Psoas muscle (tissue), 8 donors: ENCODE results near the gene UBE2E1. TPM values are rescaled to one million over a fixed set of nuclear protein-coding genes. Genes with fewer than 3 reads are reported as not detected.
A peak's percentile ranks its signal among the peaks of the same experiment; 100 is the strongest.

Experiments
- ATAC-seq, 4 donors: fragments of 200-7000 bp; cut with Tn5 transposase; one replicate each; pipeline ENCODE4 v1.9.1; 2020; ENCODE audit warnings: moderate library complexity in 3 of 4, mild to moderate bottlenecking in 2 of 4
- DNase-seq, 2 donors: peaks; one replicate each; pipeline ENCODE4 v3.0.0-alpha.2; 2020
- H3K27ac ChIP-seq: fragments of 200-600 bp; one replicate; pipeline ENCODE4 v1.8.0; 2022
- H3K27me3 ChIP-seq, 3 donors: fragments of 200-600 bp in 1 of 3; one replicate each; pipeline versions ENCODE4 v1.6.1 to v1.8.0; 2013 to 2022; ENCODE audit warnings: low read length in 2 of 3, mild to moderate bottlenecking in 2 of 3, moderate library complexity in 1 of 3; ENCODE audit not compliant: insufficient read depth in 3 of 3
- H3K36me3 ChIP-seq, 2 donors: fragments of 200-600 bp in 1 of 2; one replicate each; pipeline versions ENCODE4 v1.6.1 to v1.8.0; 2013 to 2022; ENCODE audit warnings: low read depth in 1 of 2, mild to moderate bottlenecking in 1 of 2, moderate library complexity in 1 of 2; ENCODE audit not compliant: insufficient read depth in 1 of 2
- H3K4me1 ChIP-seq: fragments of 200-600 bp; one replicate; pipeline ENCODE4 v1.8.0; 2022
- H3K4me3 ChIP-seq: fragments of 200-600 bp; one replicate; pipeline ENCODE4 v1.8.0; 2022; ENCODE audit warnings: mild to moderate bottlenecking
- H3K9me3 ChIP-seq: fragments of 200-600 bp; one replicate; pipeline ENCODE4 v1.8.0; 2022
- CTCF ChIP-seq: fragments of 200-600 bp; IDR thresholded peaks from one replicate; pipeline ENCODE4 v1.8.0; 2022; ENCODE audit warnings: antibody characterized with exemption
- WGBS, 3 donors: extraction: QIAGEN DNeasy Blood & Tissue Kit; methylation state at CpG; one replicate each; pipeline versions ENCODE4 v1.1.6 to v1.1.7; 2013; 5-methylcytosine and 5-hydroxymethylcytosine counted together
- intact Hi-C, 2 donors: fragments of 100-400 bp; cut with DNase I; formaldehyde crosslinking; loops; one replicate each; pipeline versions ENCODE4 v1.11.0 to v1.14.2; 2022
- polyA plus RNA-seq, 3 donors: library from polyadenylated mRNA; stranded (reverse); fragments of 200-250 nt; gene quantifications; one replicate each; pipeline ENCODE4 v1.2.3, GENCODE V29; 2013
- total RNA-seq, 4 donors: library from RNA; stranded (reverse); fragmentation: NEBNext Ultra II Directional in 2 of 4; extraction: Animal tissue kit (Norgen Biotek cat#: 25700) in 2 of 4; gene quantifications; one replicate each; pipeline versions ENCODE4 v1.2.1 to v1.2.4, GENCODE V29; 2021 to 2023
- donor health status: healthy with polysubstance abuse.
- donor health status: DM: no; HTN: no; CAD: no; lungs with moderate emphysema.
- donor health status: Bipolar disorder and iron deficiency.
- donor health status: healthy.
- donor health status: DM: yes; HTN: yes; CAD: no.
- donor health status: DM: no; HTN: no; CAD: no.
- donor health status: DM: no; HTN: no; CAD: no.
- donor health status: DM: yes; HTN: yes; CAD: no.

UBE2E1 gene
- total and polyA plus RNA-seq, 7 donors: 54.1 to 112 (median 85.9) TPM

- H3K4me3 ChIP-seq: peak overlapping the region; percentile 82
- intact Hi-C loops: no loop called here
- H3K4me1 ChIP-seq: peaks cover 65% of the 10 kb centered on the region
Measured at GRCh38 chr3:23811919-23812318, 6.2 kb downstream of the UBE2E1 start.

GRCh38 chr3:23815879-23816278 is 10.1 kb downstream of the UBE2E1 start:
- no peak for TF ChIP-seq CTCF
- H3K27me3 ChIP-seq: no peaks in the 10 kb centered on the region
- peaks cover 0 to 7% of the 10 kb centered on the region in 2 donors for H3K36me3 ChIP-seq
- intact Hi-C loops: no loop called here
- no peak overlapping the region for H3K27ac ChIP-seq
- WGBS, 3 donors: 74 to 80% (median 79%) methylated on average over 3 of the region's 3 CpGs
- no peak for ATAC-seq
- H3K4me3 ChIP-seq: no peak overlapping the region
- DNase-seq: no peak
- H3K4me1 ChIP-seq: peaks cover 56% of the 10 kb centered on the region
- H3K9me3 ChIP-seq: no peaks in the 10 kb centered on the region

More at GRCh38 chr3:23811919-23812318, 6.2 kb downstream of the UBE2E1 start:
- Histone ChIP-seq H3K27me3 (no peaks in the 10 kb centered on the region), H3K27ac (peak overlapping the region; percentile 97), H3K9me3 (no peaks in the 10 kb centered on the region), H3K36me3 (peaks cover 0 to 7% of the 10 kb centered on the region in 2 donors)
- no peak for ATAC-seq
- TF ChIP-seq CTCF: no peak
- no peak for DNase-seq

GRCh38 chr3:23816721-23817120 is 11.0 kb downstream of the UBE2E1 start:
- intact Hi-C loops: no loop called here
- ATAC-seq (no peak), DNase-seq (no peak)
- H3K36me3 ChIP-seq: peaks cover 0 to 7% of the 10 kb centered on the region in 2 donors
- no peak overlapping the region for H3K4me3 ChIP-seq
- H3K4me1 ChIP-seq: peaks cover 52% of the 10 kb centered on the region
- H3K27ac ChIP-seq: no peak overlapping the region
- no peaks in the 10 kb centered on the region for H3K27me3 ChIP-seq
- WGBS, 3 donors: 98 to 100% (median 100%) methylated on average over 2 of the region's 2 CpGs
- TF ChIP-seq CTCF: no peak
- H3K9me3 ChIP-seq: no peaks in the 10 kb centered on the region

GRCh38 chr3:23817508-23818223 is 11.9 kb downstream of the UBE2E1 start:
- ATAC-seq: no peak
- Histone ChIP-seq H3K9me3 (no peaks in the 10 kb centered on the region), H3K4me1 (peaks cover 46% of the 10 kb centered on the region), H3K27ac (no peak overlapping the region), H3K27me3 (no peaks in the 10 kb centered on the region), H3K4me3 (no peak overlapping the region), H3K36me3 (no peaks in the 10 kb centered on the region)
- TF ChIP-seq CTCF: no peak
- 86 to 98% (median 93%) methylated on average over 3 of the region's 3 CpGs for WGBS, 3 donors
- no peak for DNase-seq
- intact Hi-C loops: no loop called here
